Motor neuron (in vitro differentiated cells): ENCODE results near the gene ELOVL5. TPM values are rescaled to one million over a fixed set of nuclear protein-coding genes. Genes with fewer than 3 reads are reported as not detected.
A peak's percentile ranks its signal among the peaks of the same experiment; 100 is the strongest.

ENCODE experiments used
- ATAC-seq, 8 experiments: fragments of 200-7000 bp; cut with Tn5 transposase; replicated peaks in 6 of 8; 2 replicates each; pipeline ENCODE4 v1.8.0; 2021; ENCODE audit warnings: mild to moderate bottlenecking in 8 of 8, moderate library complexity in 8 of 8
- H3K27ac ChIP-seq, 2 donors: fragments of 250-450 bp; sonication (Bioruptor Pico); 2 replicates each; pipeline ENCODE4 v1.9.0; 2021; ENCODE audit warnings: antibody characterized with exemption in 2 of 2, mild to moderate bottlenecking in 2 of 2, moderate library complexity in 1 of 2
- H3K4me1 ChIP-seq, 2 donors: fragments of 250-450 bp; sonication (Bioruptor Pico); replicated peaks in 1 of 2; 2 replicates each; pipeline ENCODE4 v1.6.1; 2021; ENCODE audit warnings: antibody characterized with exemption in 2 of 2, mild to moderate bottlenecking in 2 of 2, moderate library complexity in 1 of 2
- H3K4me3 ChIP-seq, 5 donors: fragments of 250-450 bp; sonication (Bioruptor Pico); 2 replicates each; pipeline ENCODE4 v1.9.0; 2021; ENCODE audit warnings: antibody characterized with exemption in 5 of 5, mild to moderate bottlenecking in 5 of 5, moderate library complexity in 4 of 5
- WGBS, 10 experiments: fragments of 450-650 bp; shearing (Covaris generic); methylation state at CpG; one replicate each; pipeline ENCODE4 v1.0.0; 2022; 5-methylcytosine and 5-hydroxymethylcytosine counted together
- in situ Hi-C, 9 experiments: fragments of 400-800 bp; cut with MboI; loops; one replicate each; pipeline ENCODE4 v1.15.0; 2021; ENCODE audit warnings: low sequenced_read_pairs in 9 of 9, low pct_unique_long_range_greater_than_20kb in 2 of 9; ENCODE audit not compliant: unreplicated experiment in 9 of 9
- total RNA-seq, 8 experiments: library from RNA; unstranded; fragments of 300-600 nt; gene quantifications; 2 replicates each; pipeline versions ENCODE4 v1.2.3 to v1.2.4, GENCODE V29; 2022

The ELOVL5 gene
- total RNA-seq, 8 experiments from 2014 or later, result 75.7 to 201 (median 104) TPM

GRCh38 chr6:53335224-53335994 is 13.3 kb downstream of the ELOVL5 start:
- Histone ChIP-seq H3K4me3 (no peak overlapping the region), H3K4me1 (peaks cover 3 to 10% of the 10 kb centered on the region in 2 donors), H3K27ac (no peak overlapping the region)
- in situ Hi-C loops, result no loop called here
- WGBS, 10 experiments, result 77 to 100% (median 90%) methylated on average over 1 to 9 of the region's 12 CpGs; no CpG with 5 or more reads in 3 of the 10 experiments
- no peak for ATAC-seq

DNA sequence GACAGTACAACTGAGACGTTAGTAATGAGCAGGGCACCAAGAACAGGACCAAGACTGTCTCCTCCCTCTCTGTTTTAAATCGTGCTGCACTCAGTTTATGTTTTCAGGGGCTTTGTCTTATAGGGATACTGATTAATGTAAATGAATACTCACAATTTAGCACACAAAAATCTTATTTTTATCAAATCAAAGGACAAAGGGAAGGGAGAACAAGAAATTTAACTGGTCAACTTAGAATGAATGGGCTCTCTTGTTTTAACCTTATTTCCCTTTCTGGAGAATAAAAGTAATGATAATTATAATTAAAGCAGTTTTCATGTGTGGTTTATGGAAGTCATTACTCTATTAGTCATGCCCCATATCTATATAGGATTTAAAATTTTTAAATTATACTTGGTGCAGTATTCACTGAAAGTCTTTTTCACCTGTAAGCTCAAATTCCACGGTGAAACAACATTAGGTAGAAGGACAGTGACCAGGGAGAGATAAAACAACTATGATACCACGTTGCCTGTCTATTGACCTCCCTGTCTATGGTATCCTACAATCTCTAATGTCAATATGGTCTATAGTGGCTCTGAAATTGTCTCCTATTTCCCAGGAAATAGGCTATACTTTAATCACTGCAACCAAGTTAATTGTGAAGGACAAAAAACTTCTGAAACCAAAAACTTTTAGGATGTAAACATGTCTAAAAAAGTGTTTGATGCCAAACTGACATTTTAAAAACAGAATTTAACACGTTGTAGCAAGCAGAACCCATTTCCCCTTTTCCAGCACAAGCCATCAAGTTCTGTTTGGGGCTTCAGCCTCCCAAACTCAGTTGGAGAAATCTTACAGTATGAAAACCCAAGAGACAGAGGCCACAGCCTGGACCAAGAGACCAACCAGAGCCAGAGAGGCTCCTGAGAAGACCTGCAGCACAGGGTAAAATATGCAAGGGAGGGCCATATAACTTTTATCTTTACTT is 15.0 kb downstream of the ELOVL5 start:
- Histone ChIP-seq H3K4me1 (peaks cover 3 to 7% of the 10 kb centered on the region in 2 donors), H3K4me3 (no peak overlapping the region), H3K27ac (no peak overlapping the region)
- no peak for ATAC-seq
- in situ Hi-C loops, result no loop called here
- 84 to 100% (median 91%) methylated on average over 2 to 5 of the region's 5 CpGs for WGBS, 10 experiments

DNA sequence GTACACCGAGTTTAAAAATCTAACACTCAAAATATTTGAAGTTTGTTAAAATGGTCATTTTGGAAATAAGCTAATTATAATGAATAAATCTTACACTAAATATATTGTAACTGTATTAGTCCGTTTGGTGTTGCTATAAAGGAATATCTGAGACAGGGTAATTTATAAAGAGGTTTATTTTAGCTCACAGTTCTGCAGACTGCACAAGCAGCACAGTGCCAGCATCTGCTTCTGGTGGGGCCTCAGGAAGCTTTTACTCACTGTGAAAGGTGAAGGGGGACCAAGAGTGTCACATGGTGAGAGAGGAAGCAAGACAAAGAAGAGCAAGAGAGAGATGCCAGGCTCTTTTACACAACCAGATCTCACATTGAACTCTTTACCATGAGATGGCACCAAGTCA is 17.1 kb downstream of the ELOVL5 start:
- Histone ChIP-seq H3K27ac (no peak overlapping the region), H3K4me1 (no peaks in the 10 kb centered on the region), H3K4me3 (no peak overlapping the region)
- WGBS, 10 experiments, result 85 to 100% (median 97%) methylated on average over 1 to 2 of the region's 2 CpGs; no CpG with 5 or more reads in 4 of the 10 experiments
- ATAC-seq, result no peak
- in situ Hi-C loops, result no loop called here

DNA sequence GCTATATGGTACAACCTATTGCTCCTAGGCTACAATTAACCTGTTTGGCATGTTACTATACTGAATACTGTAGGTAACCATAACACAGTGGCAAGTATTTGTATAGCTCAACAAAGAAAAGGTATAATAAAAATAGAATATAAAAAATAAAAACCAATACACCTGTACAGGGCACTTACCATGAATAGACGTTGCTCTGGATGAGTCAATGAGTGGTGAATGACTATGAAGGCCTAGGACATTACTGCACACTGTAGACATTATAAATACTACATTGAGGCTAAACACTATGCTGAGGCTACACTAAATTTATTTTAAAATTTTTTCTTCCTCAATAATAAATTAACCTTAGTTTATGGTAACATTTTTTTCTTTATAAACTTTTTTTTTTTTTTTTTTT is 18.6 kb downstream of the ELOVL5 start:
- in situ Hi-C loops, result no loop called here
- 50 to 100% (median 93%) methylated on average over 1 of the region's 1 CpG for WGBS, 10 experiments

GRCh38 chr6:53328375-53328774 is 20.4 kb downstream of the ELOVL5 start:
- no peak overlapping the region for H3K27ac ChIP-seq
- in situ Hi-C loops, result no loop called here
- H3K4me3 ChIP-seq, result no peak overlapping the region
- H3K4me1 ChIP-seq, result no peaks in the 10 kb centered on the region
- ATAC-seq, result no peak

More for the DNA sequence above, 18.6 kb downstream of the ELOVL5 start:
- no peaks in the 10 kb centered on the region for H3K4me1 ChIP-seq
- H3K27ac ChIP-seq, result no peak overlapping the region
- no peak for ATAC-seq
- H3K4me3 ChIP-seq, result no peak overlapping the region

DNA sequence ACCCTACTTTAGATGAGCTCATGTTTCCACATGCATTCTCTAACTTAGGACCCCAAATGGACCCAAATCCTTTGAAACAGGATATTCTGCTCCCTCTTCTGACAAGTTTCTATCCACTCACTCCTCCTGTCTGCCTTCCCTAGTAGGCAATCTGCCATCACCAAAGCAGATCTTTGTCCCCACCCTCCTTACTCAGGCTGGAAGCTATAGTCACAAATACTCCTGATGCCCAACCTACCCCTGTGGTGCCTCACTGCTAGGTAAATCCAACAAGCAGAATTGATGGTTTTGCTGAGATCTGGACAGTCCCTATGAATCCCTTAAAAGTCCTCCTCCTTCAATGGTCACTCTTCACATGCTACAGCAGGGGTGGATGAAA is 21.7 kb downstream of the ELOVL5 start:
- ATAC-seq, result peak in 3 of 8 experiments; percentile 38 to 56 (median 54)
- no peak overlapping the region for H3K27ac ChIP-seq
- H3K4me1 ChIP-seq, result no peaks in the 10 kb centered on the region
- H3K4me3 ChIP-seq, result no peak overlapping the region
- in situ Hi-C loops, result no loop called here

GRCh38 chr6:53326372-53327016 is 22.3 kb downstream of the ELOVL5 start:
- in situ Hi-C loops, result no loop called here
- 10 to 100% (median 62%) methylated on average over 1 to 7 of the region's 11 CpGs; no CpG with 5 or more reads in 4 of the 10 experiments for WGBS, 10 experiments

GRCh38 chr6:53325785-53326184 is 23.0 kb downstream of the ELOVL5 start:
- 29 to 100% (median 80%) methylated on average over 2 to 6 of the region's 6 CpGs; no CpG with 5 or more reads in 1 of the 10 experiments for WGBS, 10 experiments
- no peaks in the 10 kb centered on the region for H3K4me1 ChIP-seq
- no peak overlapping the region for H3K4me3 ChIP-seq
- no peak for ATAC-seq
- in situ Hi-C loops, result no loop called here
- H3K27ac ChIP-seq, result no peak overlapping the region

More at GRCh38 chr6:53326372-53327016, 22.3 kb downstream of the ELOVL5 start:
- no peaks in the 10 kb centered on the region for H3K4me1 ChIP-seq
- no peak overlapping the region for H3K4me3 ChIP-seq
- ATAC-seq, result peak in 4 of 8 experiments; percentile 4 to 90 (median 88)
- H3K27ac ChIP-seq, result no peak overlapping the region

- no peak for ATAC-seq
- 32 to 100% (median 84%) methylated on average over 1 to 8 of the region's 8 CpGs for WGBS, 10 experiments
- in situ Hi-C loops, result no loop called here
- no peak overlapping the region for H3K4me3 ChIP-seq
- H3K27ac ChIP-seq, result no peak overlapping the region
- no peaks in the 10 kb centered on the region for H3K4me1 ChIP-seq
These were observed 26.3 kb downstream of the ELOVL5 start for GRCh38 chr6:53322188-53323029.

- Histone ChIP-seq H3K4me1 (no peaks in the 10 kb centered on the region), H3K4me3 (no peak overlapping the region), H3K27ac (no peak overlapping the region)
- in situ Hi-C loops, result no loop called here
- peak in 1 of 8 experiments; percentile 45 for ATAC-seq
- 33 to 100% (median 89%) methylated on average over 1 to 2 of the region's 2 CpGs for WGBS, 10 experiments
These were observed 27.0 kb downstream of the ELOVL5 start for GRCh38 chr6:53321701-53322100.

DNA sequence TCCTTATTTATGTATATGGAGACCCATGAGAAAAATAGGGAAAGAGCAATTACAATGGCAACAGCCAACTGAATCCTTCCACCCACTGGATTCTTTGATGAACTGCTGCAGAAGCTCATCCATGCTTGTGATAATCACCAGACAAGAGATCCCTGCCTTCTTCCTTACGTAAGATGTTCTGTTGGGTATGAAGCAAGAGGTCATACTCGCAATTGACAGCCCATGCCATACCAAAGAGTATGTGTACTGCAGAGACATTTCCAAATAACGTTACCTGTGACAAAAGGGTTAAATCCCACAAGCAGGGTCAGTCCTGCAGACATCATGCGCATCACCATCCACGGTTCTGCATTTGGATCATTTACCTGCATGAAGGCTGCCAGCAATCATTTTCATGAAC is 27.8 kb downstream of the ELOVL5 start:
- in situ Hi-C loops, result no loop called here
- Histone ChIP-seq H3K27ac (no peak overlapping the region), H3K4me3 (no peak overlapping the region), H3K4me1 (peaks cover 0 to 5% of the 10 kb centered on the region in 2 donors)
- WGBS, 10 experiments, result 61 to 100% (median 88%) methylated on average over 2 to 5 of the region's 5 CpGs; no CpG with 5 or more reads in 2 of the 10 experiments
- ATAC-seq, result no peak

DNA sequence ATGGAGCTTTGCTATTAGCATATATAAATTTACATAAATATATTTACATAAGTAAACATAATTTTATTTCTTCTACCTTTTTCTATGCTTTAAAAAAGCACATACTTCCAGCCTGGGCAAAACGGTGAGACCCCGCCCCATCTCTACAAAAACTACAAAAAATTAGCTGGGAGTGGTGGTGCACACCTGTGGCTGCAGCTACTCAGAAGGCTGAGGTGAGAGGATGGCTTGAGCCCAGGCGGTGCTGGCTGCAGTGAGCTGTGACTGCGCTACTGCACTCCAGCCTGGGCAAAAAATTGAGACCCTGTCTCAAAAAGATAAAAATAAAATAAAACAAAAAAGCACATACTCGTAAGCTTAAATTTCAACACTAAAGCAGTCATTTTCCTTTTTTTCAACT is 30.3 kb downstream of the ELOVL5 start:
- ATAC-seq, result peak in 1 of 8 experiments; percentile 4
- H3K4me3 ChIP-seq, result no peak overlapping the region
- 68 to 100% (median 96%) methylated on average over 1 to 5 of the region's 5 CpGs; no CpG with 5 or more reads in 1 of the 10 experiments for WGBS, 10 experiments
- H3K4me1 ChIP-seq, result peaks cover 0 to 7% of the 10 kb centered on the region in 2 donors
- H3K27ac ChIP-seq, result no peak overlapping the region
- in situ Hi-C loops, result no loop called here
